Stimulated activated CD8-positive, alpha-beta memory T cell treated with anti-CD3 and anti-CD28 coated beads, Interleukin-4, amount 100 ng/mL, for 48 hours (primary cell): Measurements from ENCODE around the gene IL1B.
"Not testable (repeated sequence)": the region's sequence is repeated elsewhere in the genome, so short reads cannot be mapped to it uniquely, and the experiment has no call there.

Experiments
- DNase-seq: peaks from one replicate; pipeline ENCODE4 v3.0.0-alpha.2; 2020

The IL1B gene

DNA sequence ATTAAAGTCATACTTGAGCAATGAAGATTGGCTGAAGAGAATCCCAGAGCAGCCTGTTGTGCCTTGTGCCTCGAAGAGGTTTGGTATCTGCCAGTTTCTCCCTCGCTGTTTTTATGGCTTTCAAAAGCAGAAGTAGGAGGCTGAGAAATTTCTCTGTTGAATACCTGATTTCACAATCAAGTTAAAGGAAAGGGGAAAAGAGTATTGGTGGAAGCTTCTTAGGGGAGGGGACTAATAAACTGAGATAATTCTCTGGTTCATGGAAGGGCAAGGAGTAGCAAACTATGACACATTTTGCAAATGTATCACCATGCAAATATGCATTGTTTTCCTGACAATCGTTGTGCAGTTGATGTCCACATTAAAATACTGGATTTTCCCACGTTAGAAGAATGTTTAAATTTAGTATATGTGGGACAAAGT, at the start of gene IL1B:
TSS of gene IL1B (minus strand) at position 85 of the 423 bp plus-strand sequence. CDS start 550 bp downstream, outside the sequence.
- no peak for DNase-seq

- DNase-seq = no peak
Observed at GRCh38 chr2:112886291-112886690, 49.7 kb upstream of the IL1B start.

GRCh38 chr2:112885506-112885902, 48.9 kb upstream of the IL1B start:
- no peak for DNase-seq

GRCh38 chr2:112884869-112885505, 48.4 kb upstream of the IL1B start:
- peak; percentile 88 for DNase-seq

DNA sequence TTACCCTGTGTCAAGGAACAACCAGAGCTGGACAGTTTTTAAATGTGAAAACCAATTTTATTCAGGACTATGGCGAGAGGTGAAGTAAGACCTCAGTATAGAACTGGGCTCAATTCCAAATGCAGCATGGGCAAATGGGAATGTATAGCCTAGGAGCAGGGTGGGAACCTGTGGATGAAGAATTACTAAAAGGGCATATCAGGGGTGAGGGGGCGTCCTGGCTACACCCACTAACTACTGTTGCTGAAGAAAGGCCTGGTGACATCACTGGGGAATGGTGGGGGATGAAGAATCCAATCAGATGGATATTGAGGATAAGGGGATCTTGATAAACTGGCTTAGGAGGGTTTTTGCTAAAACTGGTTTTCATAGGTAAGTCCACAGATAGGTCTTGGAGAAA, 47.1 kb upstream of the IL1B start:
- no peak for DNase-seq

DNA sequence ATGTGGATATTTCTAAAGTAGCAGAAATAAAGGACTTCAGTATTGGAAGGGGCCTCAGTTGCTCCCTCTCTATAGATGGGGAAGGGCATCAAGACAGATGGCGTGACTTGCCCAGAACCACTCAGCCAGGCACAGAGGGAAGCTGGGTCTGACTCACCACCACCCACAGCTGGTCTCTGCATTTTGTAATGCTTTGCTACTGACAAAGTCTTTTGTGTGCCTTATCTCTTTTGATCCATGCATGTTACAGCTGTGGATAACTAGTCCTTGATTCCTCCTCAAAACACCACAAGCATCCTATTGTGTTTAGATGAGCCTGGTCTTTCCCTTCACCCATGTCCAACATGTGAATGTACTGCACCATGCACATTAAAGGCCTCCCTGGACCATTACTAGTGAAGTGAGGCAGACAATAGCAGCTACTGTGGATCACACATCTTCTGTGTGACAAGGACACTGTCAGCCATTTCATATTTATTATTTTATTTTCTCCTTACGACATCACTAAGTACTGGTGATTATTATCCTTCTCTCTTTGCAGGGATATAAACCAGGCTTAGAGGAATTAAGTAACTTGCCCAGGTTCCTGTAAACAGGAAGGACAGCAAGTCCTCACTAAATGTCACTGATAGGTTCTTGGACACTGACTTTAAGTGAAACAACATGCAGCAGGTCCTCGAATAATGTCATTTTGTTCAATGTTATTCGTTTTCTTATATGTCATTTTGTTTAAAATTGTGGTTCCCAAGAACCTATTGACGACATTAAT, 44.8 kb upstream of the IL1B start:
- peak; percentile 67 for DNase-seq

DNA sequence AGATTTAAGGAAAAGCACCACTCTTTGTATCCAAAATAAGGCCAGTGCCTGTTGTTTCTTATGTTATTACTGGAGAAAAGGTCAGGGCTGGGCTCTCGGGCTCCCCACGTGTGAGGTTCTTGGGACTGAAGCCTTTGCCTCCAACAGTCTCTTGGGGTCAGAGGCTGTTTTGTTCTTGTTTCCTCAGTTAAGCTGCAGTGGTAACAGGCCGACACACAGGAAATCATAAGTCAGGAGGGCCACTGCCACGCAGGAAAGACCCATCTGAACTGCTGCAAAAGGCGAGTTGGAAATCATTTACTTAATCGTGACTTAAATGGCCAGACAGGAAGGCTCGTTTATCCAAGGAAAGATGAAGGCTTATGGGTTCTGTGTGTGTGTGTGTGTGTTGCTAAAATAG, 44.1 kb upstream of the IL1B start:
- DNase-seq = no peak

DNA sequence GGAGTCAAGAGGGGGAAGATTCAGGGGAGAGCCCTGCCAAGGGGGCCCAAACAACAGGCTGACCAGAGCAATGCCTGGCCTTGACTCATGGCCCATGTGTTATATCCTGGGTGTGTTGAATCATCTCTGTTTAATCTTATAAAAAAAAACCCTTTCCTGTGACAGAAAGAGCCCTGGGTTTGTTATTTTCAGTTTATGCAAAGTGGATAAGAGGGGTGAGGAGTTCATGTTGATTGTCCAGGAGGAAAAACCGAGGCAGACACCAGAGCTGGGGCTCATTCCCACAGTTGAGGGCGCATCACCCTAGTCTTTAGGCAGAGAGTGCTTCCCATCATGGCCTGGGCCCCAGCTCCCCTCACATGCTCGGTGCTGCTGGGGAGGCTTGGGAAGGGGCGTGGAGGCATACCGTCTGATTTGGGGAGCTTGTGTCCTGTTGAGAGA, 43.5 kb upstream of the IL1B start:
- no peak for DNase-seq

GRCh38 chr2:112879491-112880041, 43.0 kb upstream of the IL1B start:
- no peak for DNase-seq

DNA sequence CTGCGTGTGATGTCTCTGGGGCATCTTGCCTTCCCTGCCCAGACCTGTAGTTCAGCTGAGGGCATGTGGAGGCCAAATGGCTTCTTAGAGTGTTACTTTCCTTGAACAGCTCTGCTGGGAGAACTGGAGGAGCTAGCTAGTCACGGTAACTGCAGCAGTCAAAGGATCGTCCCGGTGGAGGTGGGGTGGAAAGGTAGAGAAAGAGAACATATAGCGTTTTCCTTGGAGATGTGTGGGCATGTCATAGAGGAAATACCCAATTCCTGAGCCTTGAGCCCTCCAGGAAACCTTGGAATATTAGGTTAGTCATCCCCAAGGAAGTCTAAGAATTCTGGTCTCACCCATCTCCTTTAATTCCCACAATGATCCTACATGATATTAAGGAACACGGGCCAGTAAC, 40.8 kb upstream of the IL1B start:
- no peak for DNase-seq

DNA sequence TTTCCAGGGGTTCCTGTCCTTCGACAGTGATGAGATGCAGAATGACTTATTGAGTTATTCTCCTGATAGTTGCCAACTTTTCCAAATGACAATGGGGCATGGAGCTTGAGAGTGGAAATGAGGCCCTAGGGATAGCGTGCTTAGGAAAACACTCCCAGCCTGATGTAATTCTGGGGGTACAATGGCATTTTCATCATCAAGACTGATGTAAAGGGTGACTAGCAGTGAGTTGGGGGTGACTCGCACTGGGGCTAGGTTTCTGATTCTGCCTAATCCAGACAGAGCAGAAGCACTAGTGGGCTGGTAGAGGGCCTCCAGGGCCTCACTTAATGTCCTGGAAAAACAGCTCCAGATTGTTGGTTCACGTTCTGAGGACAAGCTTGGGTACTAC, 40.4 kb upstream of the IL1B start:
- no peak for DNase-seq

DNA sequence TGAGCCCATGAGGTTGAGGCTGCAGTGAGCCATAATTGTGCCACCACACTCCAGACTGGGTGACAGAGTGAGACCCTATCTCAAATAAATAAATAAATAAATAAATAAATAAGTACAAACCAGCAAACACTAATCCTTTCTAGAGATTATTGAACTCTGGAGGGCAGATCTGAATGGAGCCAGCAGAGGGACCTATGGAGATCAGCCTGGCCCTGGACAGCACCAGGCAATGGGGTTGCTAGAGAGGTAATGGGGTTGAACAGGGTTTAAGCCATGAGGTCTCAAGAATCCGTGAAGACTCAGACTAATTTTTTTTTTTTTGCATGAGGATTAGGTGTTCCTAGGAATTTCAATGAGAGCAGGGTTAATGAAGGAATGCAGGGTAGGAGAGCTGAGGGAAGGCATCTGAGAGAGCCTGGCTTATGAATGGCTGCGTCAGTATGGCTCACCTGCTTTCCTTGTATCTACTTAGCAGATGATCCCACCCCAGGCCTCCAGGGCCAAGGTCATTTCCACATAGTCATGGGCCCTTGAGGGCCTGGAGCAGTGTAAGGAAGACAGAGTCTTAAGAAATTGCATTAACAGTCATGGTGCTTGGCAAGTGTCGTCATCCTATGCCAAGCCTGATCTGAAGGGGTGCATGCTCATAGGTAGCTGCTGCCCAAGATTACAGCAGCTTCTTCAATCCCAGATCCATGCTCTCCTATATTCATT, 39.8 kb upstream of the IL1B start:
- DNase-seq = no peak

GRCh38 chr2:112870841-112871835, 34.6 kb upstream of the IL1B start:
- DNase-seq = no peak

GRCh38 chr2:112869258-112869842, 32.8 kb upstream of the IL1B start:
- peak; percentile 41 for DNase-seq

- DNase-seq = no peak
Observed at GRCh38 chr2:112867701-112868631, 31.4 kb upstream of the IL1B start.

- no peak for DNase-seq
Observed at GRCh38 chr2:112866128-112866835, 29.7 kb upstream of the IL1B start.

GRCh38 chr2:112864072-112864471, 27.5 kb upstream of the IL1B start:
- DNase-seq = no peak

DNA sequence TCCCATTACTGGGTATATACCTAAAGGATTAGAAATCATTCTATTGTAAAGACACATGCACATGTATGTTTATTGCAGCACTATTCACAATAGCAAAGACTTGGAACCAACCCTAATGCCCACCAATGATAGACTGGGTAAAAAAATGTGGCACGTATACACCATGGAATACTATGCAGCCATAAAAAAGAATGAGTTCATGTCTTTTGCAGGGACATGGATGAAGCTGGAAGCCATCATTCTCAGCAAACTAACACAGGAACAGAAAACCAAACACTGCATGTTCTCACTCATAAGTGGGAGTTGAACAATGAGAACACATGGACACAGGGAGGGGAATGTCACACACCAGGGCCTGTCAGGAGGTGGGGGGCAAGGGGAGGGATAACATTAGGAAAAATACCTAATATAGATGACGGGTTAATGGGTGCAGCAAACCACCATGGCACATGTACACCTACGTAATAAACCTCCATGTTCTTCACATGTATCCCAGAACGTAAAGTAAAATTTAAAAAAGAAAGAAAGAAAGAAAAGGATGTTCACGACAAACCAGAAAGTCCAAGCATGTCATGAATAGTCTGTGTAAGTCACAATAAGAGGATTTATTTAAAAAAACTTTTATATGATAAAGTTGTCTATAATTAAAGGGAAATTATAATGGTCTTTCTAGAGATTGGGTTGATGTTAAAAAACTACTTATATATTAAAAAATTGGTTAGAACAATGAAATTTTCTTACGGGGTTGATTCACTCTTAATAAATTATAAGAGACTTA, 23.0 kb upstream of the IL1B start:
- not testable (repeated sequence) for DNase-seq

DNA sequence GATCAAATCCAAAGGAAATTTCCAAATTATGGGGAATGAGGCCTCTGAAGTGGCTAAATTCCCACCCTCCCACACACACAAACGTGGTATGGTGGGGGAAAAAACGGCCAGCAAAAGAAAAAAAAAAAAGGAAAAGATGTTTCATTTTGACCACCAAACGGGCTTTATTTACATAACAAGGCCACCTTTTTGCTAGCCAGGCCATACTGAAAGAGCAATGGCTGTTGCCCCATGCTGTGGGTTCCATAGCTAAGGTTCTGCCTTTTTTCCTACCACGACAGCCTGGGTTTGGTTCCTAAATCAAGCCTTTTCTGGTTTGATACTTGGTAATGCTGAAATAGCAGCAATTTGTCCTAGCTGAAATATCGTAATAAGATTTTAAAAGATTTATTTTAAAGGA, 14.0 kb upstream of the IL1B start:
- DNase-seq = no peak
